BLaER1 (cell line): ENCODE measurements around the gene NOL12.
A peak's percentile ranks its signal among the peaks of the same experiment; 100 is the strongest.

ENCODE experiments used
- H3K27ac ChIP-seq: shearing (Covaris generic); formaldehyde crosslinking; 2 replicates; pipeline ENCODE4 v1.8.1; 2022
- H3K27me3 ChIP-seq: shearing (Covaris generic); formaldehyde crosslinking; 2 replicates; pipeline ENCODE4 v1.8.1; 2022
- H3K36me3 ChIP-seq: shearing (Covaris generic); formaldehyde crosslinking; 2 replicates; pipeline ENCODE4 v1.8.1; 2022
- H3K4me1 ChIP-seq: shearing (Covaris generic); formaldehyde crosslinking; 2 replicates; pipeline ENCODE4 v1.8.1; 2022
- H3K4me2 ChIP-seq: shearing (Covaris generic); formaldehyde crosslinking; 2 replicates; pipeline ENCODE4 v1.8.1; 2022
- H3K4me3 ChIP-seq: shearing (Covaris generic); formaldehyde crosslinking; 2 replicates; pipeline ENCODE4 v1.8.1; 2022
- H3K9ac ChIP-seq: shearing (Covaris generic); formaldehyde crosslinking; 2 replicates; pipeline ENCODE4 v1.8.1; 2022
- H3K9me3 ChIP-seq: shearing (Covaris generic); formaldehyde crosslinking; 2 replicates; pipeline ENCODE4 v1.8.1; 2022
- H4K20me1 ChIP-seq: shearing (Covaris generic); formaldehyde crosslinking; 2 replicates; pipeline ENCODE4 v1.8.1; 2022
- Cebpa-rat ChIP-seq: shearing (Covaris generic); IDR thresholded peaks from 2 replicates; pipeline ENCODE4 v1.8.1; 2022

Gene NOL12

GRCh38 chr22:37741312-37741795 is 55.2 kb downstream of the NOL12 start:
- no peak overlapping the region for H3K4me3 ChIP-seq
- H3K36me3 ChIP-seq, result 0 out of 2 replicates have a peak, but pooled peaks cover 5% of the 10 kb centered on the region
- peak; percentile 51; the same call in 1 of the 2 replicates for TF ChIP-seq Cebpa-rat
- H3K9me3 ChIP-seq, result no peaks in the 10 kb centered on the region
- H4K20me1 ChIP-seq, result no peaks in the 10 kb centered on the region
- peak overlapping the region; percentile 87 for H3K27ac ChIP-seq
- 0 out of 2 replicates have a peak overlapping the region, but pooled peaks have one; percentile 19 for H3K9ac ChIP-seq
- H3K4me1 ChIP-seq, result peaks cover 74% of the 10 kb centered on the region
- no peaks in the 10 kb centered on the region for H3K27me3 ChIP-seq
- H3K4me2 ChIP-seq, result peak overlapping the region; percentile 83

- no peak for TF ChIP-seq Cebpa-rat
- Histone ChIP-seq H3K27ac (no peak overlapping the region), H3K27me3 (no peaks in the 10 kb centered on the region), H3K4me3 (no peak overlapping the region), H3K4me2 (peak overlapping the region; percentile 83), H3K4me1 (peaks cover 82% of the 10 kb centered on the region), H3K36me3 (0 out of 2 replicates have a peak, but pooled peaks cover 5% of the 10 kb centered on the region), H4K20me1 (peaks cover 8% of the 10 kb centered on the region), H3K9me3 (no peaks in the 10 kb centered on the region), H3K9ac (no peak overlapping the region; the same call in 1 of the 2 replicates)
Observed at GRCh38 chr22:37742376-37743171, 56.4 kb downstream of the NOL12 start.
